ENCODE measurements around the gene ABI2.

GRCh38 chr2:203330434-203330833 is 2.2 kb downstream of the ABI2 start:
- TF ChIP-seq POLR2A (IDR thresholded peaks at IDR 0.05) (no peak), CTCF (IDR thresholded peaks at IDR 0.05) (no peak)
